Fibroblast of lung (primary cell): Measurements from ENCODE around the gene ITPR1.

ENCODE experiments used
- EZH2 ChIP-seq: IDR thresholded peaks from 2 replicates; pipeline ENCODE4 v1.5.1; 2012; ENCODE audit warnings: low read length, control low read depth, mild to moderate bottlenecking; ENCODE audit errors: missing control alignments
- TF ChIP-seq, protein P1 (sequence below), 2 donors: IDR thresholded peaks in 1 of 2; conservative IDR thresholded peaks in 1 of 2; 1 replicate in 1 of 2; 2 replicates in 1 of 2; pipeline ENCODE4 v1.5.1; 2011 to 2012; ENCODE audit warnings: low read length in 2 of 2, control low read depth in 1 of 2, inconsistent platforms in 1 of 2, low read depth in 1 of 2, mild to moderate bottlenecking in 1 of 2

DNA sequence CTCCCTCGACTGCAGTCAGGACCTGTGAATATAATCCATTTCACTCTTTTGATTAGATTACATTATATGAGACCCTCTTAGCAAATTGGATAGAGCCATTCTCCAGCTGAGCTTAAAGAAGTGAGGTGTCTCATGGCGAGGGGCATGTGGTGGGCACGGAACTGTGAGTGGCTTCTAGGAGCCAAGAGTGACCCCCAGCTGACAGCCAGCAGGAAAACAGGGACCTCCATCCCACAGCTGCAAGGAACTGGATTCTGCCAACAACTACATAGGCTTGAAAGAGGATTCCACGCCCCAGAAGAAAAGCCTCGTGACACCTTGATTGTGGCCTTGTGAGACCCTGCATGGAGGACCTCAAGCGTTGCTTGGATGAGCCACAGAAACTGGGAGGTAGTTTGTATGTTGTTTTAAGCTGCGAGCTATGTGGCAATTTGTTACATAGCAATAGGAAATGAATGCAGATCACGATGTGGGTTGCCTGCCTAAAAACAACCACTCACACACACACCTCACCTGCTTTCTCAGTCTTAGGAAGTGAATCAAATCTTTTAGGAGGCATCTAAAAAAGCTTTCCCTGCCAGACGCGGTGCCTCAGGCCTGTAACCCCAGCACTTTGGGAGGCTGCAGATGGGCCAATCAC, 401.9 kb downstream of the ITPR1 start:
- TF ChIP-seq, protein P1, sequence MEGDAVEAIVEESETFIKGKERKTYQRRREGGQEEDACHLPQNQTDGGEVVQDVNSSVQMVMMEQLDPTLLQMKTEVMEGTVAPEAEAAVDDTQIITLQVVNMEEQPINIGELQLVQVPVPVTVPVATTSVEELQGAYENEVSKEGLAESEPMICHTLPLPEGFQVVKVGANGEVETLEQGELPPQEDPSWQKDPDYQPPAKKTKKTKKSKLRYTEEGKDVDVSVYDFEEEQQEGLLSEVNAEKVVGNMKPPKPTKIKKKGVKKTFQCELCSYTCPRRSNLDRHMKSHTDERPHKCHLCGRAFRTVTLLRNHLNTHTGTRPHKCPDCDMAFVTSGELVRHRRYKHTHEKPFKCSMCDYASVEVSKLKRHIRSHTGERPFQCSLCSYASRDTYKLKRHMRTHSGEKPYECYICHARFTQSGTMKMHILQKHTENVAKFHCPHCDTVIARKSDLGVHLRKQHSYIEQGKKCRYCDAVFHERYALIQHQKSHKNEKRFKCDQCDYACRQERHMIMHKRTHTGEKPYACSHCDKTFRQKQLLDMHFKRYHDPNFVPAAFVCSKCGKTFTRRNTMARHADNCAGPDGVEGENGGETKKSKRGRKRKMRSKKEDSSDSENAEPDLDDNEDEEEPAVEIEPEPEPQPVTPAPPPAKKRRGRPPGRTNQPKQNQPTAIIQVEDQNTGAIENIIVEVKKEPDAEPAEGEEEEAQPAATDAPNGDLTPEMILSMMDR (conservative IDR thresholded peaks at IDR 0.05 in 1 of 2, IDR thresholded peaks at IDR 0.05 in 1 of 2; ENCODE audit: low read depth in 1 of 2, low read length in 2 of 2): no peak
- TF ChIP-seq EZH2: no peak
